SK-N-SH treated with all-trans-retinoic acid at 6 μM for 48 hours (cell line): Measurements from ENCODE around the gene GET3.

Experiments
- ATAC-seq: fragments of 200-7000 bp; cut with Tn5 transposase; 3 replicates; pipeline ENCODE4 v1.9.1; 2020; ENCODE audit warnings: mild to moderate bottlenecking, moderate library complexity
- ARNTL ChIP-seq: fragments of 450-650 bp; formaldehyde crosslinking; IDR thresholded peaks from 2 replicates; pipeline ENCODE4 v1.5.0; 2020; ENCODE audit warnings: low read depth, mild to moderate bottlenecking, moderate library complexity, borderline replicate concordance
- BACH2 ChIP-seq: fragments of 250-450 bp; sonication (Bioruptor Pico); IDR thresholded peaks from 2 replicates; pipeline ENCODE4 v1.9.0; 2021; ENCODE audit warnings: mild to moderate bottlenecking, borderline replicate concordance
- CSDC2 ChIP-seq: fragments of 250-450 bp; sonication (Bioruptor Pico); IDR thresholded peaks from 2 replicates; pipeline ENCODE4 v1.5.0; 2020; ENCODE audit warnings: mild to moderate bottlenecking, moderate library complexity
- ESRRG ChIP-seq: fragments of 250-450 bp; sonication (Bioruptor Pico); IDR thresholded peaks from 2 replicates; pipeline ENCODE4 v1.6.1; 2021; ENCODE audit warnings: mild to moderate bottlenecking
- OSR1 ChIP-seq: fragments of 250-450 bp; sonication (Bioruptor Pico); IDR thresholded peaks from 2 replicates; pipeline ENCODE4 v1.8.0; 2022; ENCODE audit warnings: moderate library complexity, mild to moderate bottlenecking, inconsistent platforms
- POU6F1 ChIP-seq: fragments of 250-450 bp; sonication (Bioruptor Pico); IDR thresholded peaks from 2 replicates; pipeline ENCODE4 v1.8.0; 2021; ENCODE audit warnings: low read depth, mild to moderate bottlenecking, moderate library complexity, borderline replicate concordance
- PPARA ChIP-seq: fragments of 250-450 bp; sonication (Bioruptor Pico); IDR thresholded peaks from 2 replicates; pipeline ENCODE4 v1.5.0; 2020; ENCODE audit warnings: mild to moderate bottlenecking, borderline replicate concordance
- RARB ChIP-seq: fragments of 250-450 bp; sonication (Bioruptor Pico); IDR thresholded peaks from 2 replicates; pipeline ENCODE4 v1.8.0; 2021; ENCODE audit warnings: mild to moderate bottlenecking, moderate library complexity
- SNAI2 ChIP-seq: fragments of 250-450 bp; sonication (Bioruptor Pico); IDR thresholded peaks from 2 replicates; pipeline ENCODE4 v1.5.0; 2020; ENCODE audit warnings: mild to moderate bottlenecking, moderate library complexity
- TCF4 ChIP-seq: fragments of 250-450 bp; sonication (Bioruptor Pico); IDR thresholded peaks from 2 replicates; pipeline ENCODE4 v1.8.0; 2021; ENCODE audit warnings: mild to moderate bottlenecking, moderate library complexity, borderline replicate concordance
- TOX ChIP-seq: fragments of 250-450 bp; sonication (Bioruptor Pico); IDR thresholded peaks from 2 replicates; pipeline ENCODE4 v1.8.0; 2021; ENCODE audit warnings: mild to moderate bottlenecking, moderate library complexity, borderline replicate concordance
- ZC3H10 ChIP-seq: fragments of 250-450 bp; sonication (Bioruptor Pico); IDR thresholded peaks from 2 replicates; pipeline ENCODE4 v1.5.1; 2021; ENCODE audit warnings: mild to moderate bottlenecking, moderate library complexity
- ZFP30 ChIP-seq: fragments of 450-650 bp; formaldehyde crosslinking; IDR thresholded peaks from 2 replicates; pipeline ENCODE4 v1.5.0; 2022; ENCODE audit warnings: mild to moderate bottlenecking, moderate library complexity
- ZNF565 ChIP-seq: fragments of 450-650 bp; formaldehyde crosslinking; conservative IDR thresholded peaks from 2 replicates; pipeline ENCODE4 v1.5.0; 2020; ENCODE audit warnings: low read depth, mild to moderate bottlenecking, moderate library complexity
- ZNF70 ChIP-seq: fragments of 450-650 bp; formaldehyde crosslinking; IDR thresholded peaks from 2 replicates; pipeline ENCODE4 v1.5.0; 2020; ENCODE audit warnings: mild to moderate bottlenecking, moderate library complexity
- ZNF8 ChIP-seq: fragments of 450-650 bp; formaldehyde crosslinking; IDR thresholded peaks from 2 replicates; pipeline ENCODE4 v1.5.0; 2020; ENCODE audit warnings: mild to moderate bottlenecking, moderate library complexity
- TF ChIP-seq, protein P1 (sequence below): fragments of 250-450 bp; sonication (Bioruptor Pico); IDR thresholded peaks from 2 replicates; pipeline ENCODE4 v1.5.1; 2020; ENCODE audit warnings: low read depth, mild to moderate bottlenecking, moderate library complexity
- TF ChIP-seq, protein P2 (sequence below): fragments of 250-450 bp; sonication (Bioruptor Pico); IDR thresholded peaks from 2 replicates; pipeline ENCODE4 v1.5.0; 2020; ENCODE audit warnings: mild to moderate bottlenecking, moderate library complexity
- TF ChIP-seq, protein P3 (sequence below): fragments of 250-450 bp; sonication (Bioruptor Pico); IDR thresholded peaks from 2 replicates; pipeline ENCODE4 v1.5.1; 2021; ENCODE audit warnings: mild to moderate bottlenecking, moderate library complexity

The GET3 gene

DNA sequence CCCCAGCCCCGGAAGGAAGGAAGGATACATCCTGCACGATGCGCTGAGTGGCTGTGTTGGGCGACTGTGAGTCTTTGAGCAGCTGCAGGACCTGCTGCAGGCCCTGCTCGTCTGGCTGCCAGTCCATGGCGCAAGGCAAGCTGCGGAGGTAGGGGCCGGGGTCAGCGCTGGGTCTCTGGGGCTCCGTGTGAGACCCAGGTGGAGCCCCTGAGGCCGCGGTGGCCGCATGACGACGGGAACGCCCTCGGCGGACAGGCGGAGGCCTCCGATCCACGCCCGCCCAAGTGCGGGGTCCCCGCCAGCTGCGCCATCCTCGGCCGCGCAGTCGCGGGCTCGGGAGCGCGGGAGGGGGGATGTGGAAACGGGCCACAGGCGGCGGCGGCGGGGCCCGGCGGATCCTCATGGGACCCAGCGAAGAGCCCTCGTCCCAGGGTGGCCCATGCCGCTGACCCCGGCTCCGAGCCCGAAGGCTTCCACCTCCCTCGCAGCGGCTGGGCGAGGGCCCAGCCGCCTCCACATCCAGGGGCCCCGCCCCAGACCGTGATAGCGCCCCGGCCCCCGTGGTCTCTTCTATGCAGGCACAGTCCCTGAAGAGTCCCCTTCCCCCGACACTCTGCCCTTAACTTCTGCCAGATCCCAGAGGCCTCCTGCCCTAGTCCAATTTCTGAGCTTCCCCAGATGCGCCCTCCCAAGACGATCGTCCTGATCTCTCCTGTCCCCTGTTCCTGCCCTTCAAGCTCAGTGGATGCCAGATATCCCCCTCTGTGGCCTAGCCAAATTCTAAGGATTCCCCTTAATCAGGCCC lies 16.2 kb upstream of the GET3 start:
- TF ChIP-seq SNAI2 (CRISPR knock-in tag), result no peak
- peak; percentile 3 for ATAC-seq

- TF ChIP-seq SNAI2 (CRISPR knock-in tag) (no peak), ESRRG (CRISPR knock-in tag) (no peak), BACH2 (no peak), PPARA (CRISPR knock-in tag) (no peak), TOX (CRISPR knock-in tag) (no peak), ZNF70 (CRISPR knock-in tag) (no peak), ZNF565 (CRISPR knock-in tag) (no peak), ARNTL (CRISPR knock-in tag) (no peak), RARB (CRISPR knock-in tag) (no peak), ZC3H10 (CRISPR knock-in tag) (no peak), CSDC2 (CRISPR knock-in tag) (no peak), OSR1 (CRISPR knock-in tag) (no peak), ZNF8 (CRISPR knock-in tag) (no peak)
- TF ChIP-seq, protein P1, sequence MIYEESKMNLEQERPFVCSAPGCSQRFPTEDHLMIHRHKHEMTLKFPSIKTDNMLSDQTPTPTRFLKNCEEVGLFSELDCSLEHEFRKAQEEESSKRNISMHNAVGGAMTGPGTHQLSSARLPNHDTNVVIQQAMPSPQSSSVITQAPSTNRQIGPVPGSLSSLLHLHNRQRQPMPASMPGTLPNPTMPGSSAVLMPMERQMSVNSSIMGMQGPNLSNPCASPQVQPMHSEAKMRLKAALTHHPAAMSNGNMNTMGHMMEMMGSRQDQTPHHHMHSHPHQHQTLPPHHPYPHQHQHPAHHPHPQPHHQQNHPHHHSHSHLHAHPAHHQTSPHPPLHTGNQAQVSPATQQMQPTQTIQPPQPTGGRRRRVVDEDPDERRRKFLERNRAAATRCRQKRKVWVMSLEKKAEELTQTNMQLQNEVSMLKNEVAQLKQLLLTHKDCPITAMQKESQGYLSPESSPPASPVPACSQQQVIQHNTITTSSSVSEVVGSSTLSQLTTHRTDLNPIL, result no peak
- ATAC-seq, result peak; percentile 36
Measured at GRCh38 chr19:12721656-12722565, 15.4 kb upstream of the GET3 start.

DNA sequence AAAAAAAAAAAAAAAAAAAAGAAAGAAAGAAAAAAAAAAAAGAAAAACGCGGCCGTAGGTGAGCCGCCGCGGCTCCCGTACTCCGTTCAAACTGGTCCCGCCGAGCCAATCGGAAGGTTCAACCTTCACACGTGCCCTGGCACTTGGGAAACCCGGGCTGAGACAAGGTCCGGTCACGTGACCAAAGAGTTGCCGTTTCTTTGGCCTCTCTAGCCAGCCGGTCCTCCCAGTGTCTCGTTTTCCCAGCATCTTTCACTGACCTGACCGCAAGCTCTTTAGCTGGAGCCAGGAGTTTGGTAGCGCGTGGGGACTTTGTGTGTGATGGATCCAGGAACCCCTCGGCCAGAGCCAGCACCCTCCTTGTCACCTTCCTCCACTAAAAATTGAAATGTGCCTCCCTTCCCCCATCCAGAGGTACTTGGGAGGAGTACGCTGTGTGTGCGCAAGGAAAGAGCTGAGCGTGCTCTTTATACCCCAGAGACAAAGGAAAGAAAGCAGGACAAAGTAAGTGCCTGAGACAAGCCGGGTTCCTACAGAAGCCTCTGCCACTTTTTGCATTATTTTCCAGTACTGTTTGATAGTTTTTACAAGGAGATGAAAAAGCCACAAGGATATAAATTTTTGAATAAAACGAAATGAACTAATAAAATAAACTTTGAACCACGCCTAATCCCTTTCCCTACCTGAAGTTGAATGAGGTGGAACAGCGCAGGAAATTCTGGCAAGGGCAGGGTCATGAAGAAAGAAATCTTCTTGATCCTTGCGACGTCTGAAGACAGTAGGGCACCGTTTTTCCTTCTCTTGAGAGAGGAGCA lies 14.5 kb upstream of the GET3 start:
- TF ChIP-seq RARB (CRISPR knock-in tag), result no peak
- TF ChIP-seq SNAI2 (CRISPR knock-in tag), result peak; percentile 24; the same call in 1 of the 2 replicates
- ATAC-seq, result peak; percentile 83

DNA sequence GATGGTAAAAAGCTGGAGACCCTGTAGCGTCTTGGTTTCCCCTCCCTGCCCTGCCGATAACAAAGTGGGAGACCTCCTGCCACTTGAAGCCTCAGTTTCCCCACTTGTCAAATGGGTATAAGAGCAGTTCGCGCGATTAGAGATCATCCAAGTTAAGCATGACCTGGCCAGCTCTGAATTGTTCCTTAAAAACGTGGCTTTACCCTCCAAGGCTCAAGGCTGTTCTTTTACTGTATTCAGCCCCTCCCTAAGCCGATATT lies 14.0 kb upstream of the GET3 start:
- no peak for TF ChIP-seq ZNF70 (CRISPR knock-in tag)
- TF ChIP-seq RARB (CRISPR knock-in tag), result no peak
- TF ChIP-seq, protein P1, result no peak
- TF ChIP-seq ARNTL (CRISPR knock-in tag), result no peak
- ATAC-seq, result peak; percentile 3; the same call in 1 of the 3 replicates

DNA sequence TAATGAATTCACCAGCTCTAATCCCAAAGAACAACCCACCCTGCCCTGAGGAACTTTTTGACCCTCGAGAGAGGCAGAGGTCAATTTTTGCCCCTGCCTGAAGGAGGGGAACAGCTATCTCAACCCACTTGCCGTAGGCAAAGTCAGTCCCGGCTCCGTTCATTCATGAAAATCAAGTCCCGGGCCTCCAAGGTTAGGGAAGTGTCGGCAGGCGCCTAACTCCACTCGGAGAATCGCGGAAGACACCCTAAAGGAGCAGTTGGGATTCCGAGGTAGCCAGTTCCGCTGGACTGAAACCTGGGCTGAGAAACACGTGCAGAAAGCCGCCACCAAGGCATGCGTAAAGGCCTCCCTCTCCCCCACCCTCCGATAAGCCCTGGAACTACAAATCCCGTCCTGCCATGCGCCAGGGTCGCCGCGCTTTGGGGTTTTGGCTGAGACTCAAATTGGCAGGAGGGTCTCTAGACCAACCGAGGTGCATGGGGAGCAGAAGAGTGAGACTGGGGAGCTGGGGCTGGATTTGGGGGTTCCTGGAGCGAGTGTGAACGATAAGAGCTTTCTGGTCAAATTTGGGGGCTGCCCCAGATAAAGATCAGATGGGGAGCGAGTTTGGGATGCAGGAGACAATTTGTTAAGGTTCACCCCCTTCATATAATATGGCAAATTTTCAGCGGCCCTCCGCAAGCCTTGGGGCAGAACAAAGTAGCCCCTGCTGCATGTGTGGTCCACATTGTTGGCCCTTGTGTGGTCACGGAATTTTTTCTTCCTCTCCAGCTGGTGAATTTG lies 13.5 kb upstream of the GET3 start, which contains the start of gene TNPO2:
Gene TNPO2 (minus strand): TSS at position 292 of the 786 bp plus-strand sequence. CDS start 2,955 bp downstream, outside the sequence.
- peak; percentile 72 for ATAC-seq
- TF ChIP-seq, protein P2, sequence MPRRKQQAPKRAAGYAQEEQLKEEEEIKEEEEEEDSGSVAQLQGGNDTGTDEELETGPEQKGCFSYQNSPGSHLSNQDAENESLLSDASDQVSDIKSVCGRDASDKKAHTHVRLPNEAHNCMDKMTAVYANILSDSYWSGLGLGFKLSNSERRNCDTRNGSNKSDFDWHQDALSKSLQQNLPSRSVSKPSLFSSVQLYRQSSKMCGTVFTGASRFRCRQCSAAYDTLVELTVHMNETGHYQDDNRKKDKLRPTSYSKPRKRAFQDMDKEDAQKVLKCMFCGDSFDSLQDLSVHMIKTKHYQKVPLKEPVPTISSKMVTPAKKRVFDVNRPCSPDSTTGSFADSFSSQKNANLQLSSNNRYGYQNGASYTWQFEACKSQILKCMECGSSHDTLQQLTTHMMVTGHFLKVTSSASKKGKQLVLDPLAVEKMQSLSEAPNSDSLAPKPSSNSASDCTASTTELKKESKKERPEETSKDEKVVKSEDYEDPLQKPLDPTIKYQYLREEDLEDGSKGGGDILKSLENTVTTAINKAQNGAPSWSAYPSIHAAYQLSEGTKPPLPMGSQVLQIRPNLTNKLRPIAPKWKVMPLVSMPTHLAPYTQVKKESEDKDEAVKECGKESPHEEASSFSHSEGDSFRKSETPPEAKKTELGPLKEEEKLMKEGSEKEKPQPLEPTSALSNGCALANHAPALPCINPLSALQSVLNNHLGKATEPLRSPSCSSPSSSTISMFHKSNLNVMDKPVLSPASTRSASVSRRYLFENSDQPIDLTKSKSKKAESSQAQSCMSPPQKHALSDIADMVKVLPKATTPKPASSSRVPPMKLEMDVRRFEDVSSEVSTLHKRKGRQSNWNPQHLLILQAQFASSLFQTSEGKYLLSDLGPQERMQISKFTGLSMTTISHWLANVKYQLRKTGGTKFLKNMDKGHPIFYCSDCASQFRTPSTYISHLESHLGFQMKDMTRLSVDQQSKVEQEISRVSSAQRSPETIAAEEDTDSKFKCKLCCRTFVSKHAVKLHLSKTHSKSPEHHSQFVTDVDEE, result no peak
- TF ChIP-seq ZC3H10 (CRISPR knock-in tag) (no peak), SNAI2 (CRISPR knock-in tag) (no peak), ARNTL (CRISPR knock-in tag) (no peak), PPARA (CRISPR knock-in tag) (no peak), ZNF8 (CRISPR knock-in tag) (no peak), ZNF565 (CRISPR knock-in tag) (no peak), ZFP30 (CRISPR knock-in tag) (no peak), ZNF70 (CRISPR knock-in tag) (no peak), OSR1 (CRISPR knock-in tag) (no peak), CSDC2 (CRISPR knock-in tag) (no peak), TCF4 (no peak), POU6F1 (CRISPR knock-in tag) (no peak), RARB (CRISPR knock-in tag) (no peak)
- TF ChIP-seq, protein P3, sequence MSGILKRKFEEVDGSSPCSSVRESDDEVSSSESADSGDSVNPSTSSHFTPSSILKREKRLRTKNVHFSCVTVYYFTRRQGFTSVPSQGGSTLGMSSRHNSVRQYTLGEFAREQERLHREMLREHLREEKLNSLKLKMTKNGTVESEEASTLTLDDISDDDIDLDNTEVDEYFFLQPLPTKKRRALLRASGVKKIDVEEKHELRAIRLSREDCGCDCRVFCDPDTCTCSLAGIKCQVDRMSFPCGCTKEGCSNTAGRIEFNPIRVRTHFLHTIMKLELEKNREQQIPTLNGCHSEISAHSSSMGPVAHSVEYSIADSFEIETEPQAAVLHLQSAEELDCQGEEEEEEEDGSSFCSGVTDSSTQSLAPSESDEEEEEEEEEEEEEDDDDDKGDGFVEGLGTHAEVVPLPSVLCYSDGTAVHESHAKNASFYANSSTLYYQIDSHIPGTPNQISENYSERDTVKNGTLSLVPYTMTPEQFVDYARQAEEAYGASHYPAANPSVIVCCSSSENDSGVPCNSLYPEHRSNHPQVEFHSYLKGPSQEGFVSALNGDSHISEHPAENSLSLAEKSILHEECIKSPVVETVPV (CRISPR knock-in tag), result no peak
